ENCODE measurements around the gene MORN2. TPM values are rescaled to one million over a fixed set of nuclear protein-coding genes. Genes with fewer than 3 reads are reported as not detected.
A peak's percentile ranks its signal among the peaks of the same experiment; 100 is the strongest.

Gene MORN2
- polyA plus RNA-seq, 2 of the 4 experiments (the other 2 are of a cell fraction) = 44.7 to 54.7 TPM

DNA sequence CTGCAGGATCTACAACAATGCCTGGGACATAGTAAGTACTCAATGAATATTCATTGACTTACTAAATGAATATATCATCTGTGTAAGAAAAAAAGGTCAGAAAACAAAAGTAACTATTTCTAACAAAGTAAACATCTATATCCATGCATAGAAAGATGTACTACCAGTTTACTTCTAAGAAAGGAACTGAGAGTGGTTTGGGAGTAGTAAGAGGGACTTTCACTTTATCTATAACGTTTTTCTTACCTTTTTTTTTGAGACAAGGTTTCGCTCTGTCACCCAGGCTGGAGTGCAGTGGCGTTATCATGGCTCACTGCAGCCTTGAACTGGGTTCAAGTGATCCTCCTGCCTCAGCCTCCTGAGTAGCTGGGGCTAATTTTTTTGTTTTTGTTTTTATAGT is 25.7 kb upstream of the MORN2 start:
- WGBS (ENCODE audit: missing lambda C conversion rate) = 85% methylated on average over 3 of the region's 3 CpGs
- DNase-seq (ENCODE audit: low read depth in 1 of 2, low spot score in 1 of 2) (no peak), ATAC-seq (no peak), FAIRE-seq (no peak)
- no peak overlapping the region for H3K27ac ChIP-seq
- POLR2A ChIA-PET = no interaction called here
- no peaks in the 10 kb centered on the region for H3K4me1 ChIP-seq
- H3K4me2 ChIP-seq = no peak overlapping the region
- H3K9me3 ChIP-seq = no peaks in the 10 kb centered on the region
- H3K4me3 ChIP-seq = no peak overlapping the region
- TF ChIP-seq HOXB13 (CRISPR knock-in tag; IDR thresholded peaks at IDR 0.05; ENCODE audit: low read depth) = no peak
- TF ChIP-seq FOXS1 (CRISPR knock-in tag; IDR thresholded peaks at IDR 0.05) = no peak
- no peak for TF ChIP-seq MAZ (IDR thresholded peaks at IDR 0.05; ENCODE audit: borderline replicate concordance, low read depth, low read length)
- TF ChIP-seq RCOR1 (IDR thresholded peaks at IDR 0.05; ENCODE audit: low read depth, low read length) = no peak
- TF ChIP-seq, protein P1, sequence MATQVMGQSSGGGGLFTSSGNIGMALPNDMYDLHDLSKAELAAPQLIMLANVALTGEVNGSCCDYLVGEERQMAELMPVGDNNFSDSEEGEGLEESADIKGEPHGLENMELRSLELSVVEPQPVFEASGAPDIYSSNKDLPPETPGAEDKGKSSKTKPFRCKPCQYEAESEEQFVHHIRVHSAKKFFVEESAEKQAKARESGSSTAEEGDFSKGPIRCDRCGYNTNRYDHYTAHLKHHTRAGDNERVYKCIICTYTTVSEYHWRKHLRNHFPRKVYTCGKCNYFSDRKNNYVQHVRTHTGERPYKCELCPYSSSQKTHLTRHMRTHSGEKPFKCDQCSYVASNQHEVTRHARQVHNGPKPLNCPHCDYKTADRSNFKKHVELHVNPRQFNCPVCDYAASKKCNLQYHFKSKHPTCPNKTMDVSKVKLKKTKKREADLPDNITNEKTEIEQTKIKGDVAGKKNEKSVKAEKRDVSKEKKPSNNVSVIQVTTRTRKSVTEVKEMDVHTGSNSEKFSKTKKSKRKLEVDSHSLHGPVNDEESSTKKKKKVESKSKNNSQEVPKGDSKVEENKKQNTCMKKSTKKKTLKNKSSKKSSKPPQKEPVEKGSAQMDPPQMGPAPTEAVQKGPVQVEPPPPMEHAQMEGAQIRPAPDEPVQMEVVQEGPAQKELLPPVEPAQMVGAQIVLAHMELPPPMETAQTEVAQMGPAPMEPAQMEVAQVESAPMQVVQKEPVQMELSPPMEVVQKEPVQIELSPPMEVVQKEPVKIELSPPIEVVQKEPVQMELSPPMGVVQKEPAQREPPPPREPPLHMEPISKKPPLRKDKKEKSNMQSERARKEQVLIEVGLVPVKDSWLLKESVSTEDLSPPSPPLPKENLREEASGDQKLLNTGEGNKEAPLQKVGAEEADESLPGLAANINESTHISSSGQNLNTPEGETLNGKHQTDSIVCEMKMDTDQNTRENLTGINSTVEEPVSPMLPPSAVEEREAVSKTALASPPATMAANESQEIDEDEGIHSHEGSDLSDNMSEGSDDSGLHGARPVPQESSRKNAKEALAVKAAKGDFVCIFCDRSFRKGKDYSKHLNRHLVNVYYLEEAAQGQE (IDR thresholded peaks at IDR 0.05) = no peak
- no peak for TF ChIP-seq NR3C1 (IDR thresholded peaks at IDR 0.05)
- no peak for TF ChIP-seq KDM5A (IDR thresholded peaks at IDR 0.05)
- CTCF ChIA-PET = interaction anchor here (0.6 to 1.2 kb wide), 3 partner anchors 15 to 490 kb away, joined by 3 read pairs; no protein-coding TSS in a partner anchor

- whole genome bisulfite sequencing (ENCODE audit: missing lambda C conversion rate) = 91% methylated on average over 1 of the region's 1 CpG
- Histone ChIP-seq H3K4me2 (no peak overlapping the region), H3K27ac (no peak overlapping the region), H3K4me1 (no peaks in the 10 kb centered on the region), H3K9me3 (peaks cover 2% of the 10 kb centered on the region; the same call in 1 of the 3 replicates), H3K4me3 (no peak overlapping the region)
- ChIA-PET POLR2A (interaction anchor here (1.1 kb wide), 1 partner anchor 105 kb away, joined by 3 read pairs; the partner anchor contains the start of gene SRSF7), CTCF (no interaction called here)
- no peak for FAIRE-seq
- DNase-seq (ENCODE audit: low read depth in 1 of 2, low spot score in 1 of 2) = no peak
- ATAC-seq = no peak
- TF ChIP-seq CEBPB (IDR thresholded peaks at IDR 0.05) (peak; percentile 41 to 76; a peak in 3 of 4 replicates), CHD4 (IDR thresholded peaks at IDR 0.05; ENCODE audit: borderline replicate concordance) (no peak), HOXB5 (CRISPR knock-in tag; IDR thresholded peaks at IDR 0.05) (no peak)
These were observed 19.6 kb upstream of the MORN2 start for GRCh38 chr2:38856165-38856564.

- no peak for DNase-seq (ENCODE audit: low read depth in 1 of 2, low spot score in 1 of 2)
- no peak for ATAC-seq
- H3K4me2 ChIP-seq = no peak overlapping the region
- no peak for FAIRE-seq
- no peak overlapping the region for H3K27ac ChIP-seq
- no peak overlapping the region for H3K4me3 ChIP-seq
- CTCF ChIA-PET = no interaction called here
- H3K4me1 ChIP-seq = no peaks in the 10 kb centered on the region
- TF ChIP-seq HOXB5 (CRISPR knock-in tag; IDR thresholded peaks at IDR 0.05) = no peak
- TF ChIP-seq RNF2 (IDR thresholded peaks at IDR 0.05; ENCODE audit: borderline replicate concordance, low read depth) = no peak
- TF ChIP-seq, protein P2, sequence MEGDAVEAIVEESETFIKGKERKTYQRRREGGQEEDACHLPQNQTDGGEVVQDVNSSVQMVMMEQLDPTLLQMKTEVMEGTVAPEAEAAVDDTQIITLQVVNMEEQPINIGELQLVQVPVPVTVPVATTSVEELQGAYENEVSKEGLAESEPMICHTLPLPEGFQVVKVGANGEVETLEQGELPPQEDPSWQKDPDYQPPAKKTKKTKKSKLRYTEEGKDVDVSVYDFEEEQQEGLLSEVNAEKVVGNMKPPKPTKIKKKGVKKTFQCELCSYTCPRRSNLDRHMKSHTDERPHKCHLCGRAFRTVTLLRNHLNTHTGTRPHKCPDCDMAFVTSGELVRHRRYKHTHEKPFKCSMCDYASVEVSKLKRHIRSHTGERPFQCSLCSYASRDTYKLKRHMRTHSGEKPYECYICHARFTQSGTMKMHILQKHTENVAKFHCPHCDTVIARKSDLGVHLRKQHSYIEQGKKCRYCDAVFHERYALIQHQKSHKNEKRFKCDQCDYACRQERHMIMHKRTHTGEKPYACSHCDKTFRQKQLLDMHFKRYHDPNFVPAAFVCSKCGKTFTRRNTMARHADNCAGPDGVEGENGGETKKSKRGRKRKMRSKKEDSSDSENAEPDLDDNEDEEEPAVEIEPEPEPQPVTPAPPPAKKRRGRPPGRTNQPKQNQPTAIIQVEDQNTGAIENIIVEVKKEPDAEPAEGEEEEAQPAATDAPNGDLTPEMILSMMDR (IDR thresholded peaks at IDR 0.05) = no peak
- TF ChIP-seq ZFP36 (IDR thresholded peaks at IDR 0.05; ENCODE audit: borderline replicate concordance, partially characterized antibody) = no peak
- TF ChIP-seq MAFK (IDR thresholded peaks at IDR 0.05; ENCODE audit: partially characterized antibody) = no peak
- TF ChIP-seq KDM1A (IDR thresholded peaks at IDR 0.05; ENCODE audit: low read depth) = no peak
- no peak for TF ChIP-seq TP53 (CRISPR knock-in tag; IDR thresholded peaks at IDR 0.05)
- TF ChIP-seq TFCP2L1 (CRISPR knock-in tag; IDR thresholded peaks at IDR 0.05) = no peak
- no peak for TF ChIP-seq HEYL (CRISPR knock-in tag; IDR thresholded peaks at IDR 0.05)
- TF ChIP-seq RAD21 (conservative IDR thresholded peaks at IDR 0.05 in 1 of 2, IDR thresholded peaks at IDR 0.05 in 1 of 2) = no peak
- TF ChIP-seq CBX2 (IDR thresholded peaks at IDR 0.05; ENCODE audit: borderline replicate concordance, low read depth) = no peak
- peaks cover 2% of the 10 kb centered on the region; the same call in 1 of the 3 replicates for H3K9me3 ChIP-seq
- POLR2A ChIA-PET = no interaction called here
These were observed 13.3 kb upstream of the MORN2 start for GRCh38 chr2:38862476-38862875.
